Stimulated activated CD4-positive, alpha-beta T cell treated with anti-CD3 and anti-CD28 coated beads, Interleukin-4, amount 100 ng/mL, for 24 hours (primary cell): ENCODE data around the gene LYSMD1.
A peak's percentile ranks its signal among the peaks of the same experiment; 100 is the strongest.

ENCODE experiments used
- DNase-seq: peaks from one replicate; pipeline ENCODE4 v3.0.0-alpha.2; 2020

The LYSMD1 gene

GRCh38 chr1:151175041-151175741 lies 9.5 kb upstream of the LYSMD1 start:
- no peak for DNase-seq

DNA sequence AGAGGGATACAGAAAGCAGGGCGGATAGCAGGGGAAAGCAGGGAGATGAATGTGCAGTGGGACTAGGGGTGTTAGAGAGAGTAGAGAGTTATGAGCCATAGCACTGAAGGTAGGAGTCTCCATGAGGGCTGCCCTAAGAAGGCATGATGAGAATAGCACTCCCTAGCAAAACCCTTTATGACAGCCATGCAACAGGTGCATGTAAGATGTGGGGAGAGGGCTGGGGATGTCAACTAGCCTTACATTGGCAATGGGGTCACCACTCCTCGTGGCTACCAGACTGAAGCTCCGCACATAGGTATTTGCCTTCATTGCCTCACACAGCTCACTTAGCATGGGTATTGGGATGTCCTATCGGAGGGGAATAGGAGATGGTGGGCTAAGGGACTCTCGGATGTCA lies 5.5 kb upstream of the LYSMD1 start:
- no peak for DNase-seq

- no peak for DNase-seq
Measured at GRCh38 chr1:151167116-151167515, 1.4 kb upstream of the LYSMD1 start.

GRCh38 chr1:151166505-151166956 lies 829 bp upstream of the LYSMD1 start:
- no peak for DNase-seq

DNA sequence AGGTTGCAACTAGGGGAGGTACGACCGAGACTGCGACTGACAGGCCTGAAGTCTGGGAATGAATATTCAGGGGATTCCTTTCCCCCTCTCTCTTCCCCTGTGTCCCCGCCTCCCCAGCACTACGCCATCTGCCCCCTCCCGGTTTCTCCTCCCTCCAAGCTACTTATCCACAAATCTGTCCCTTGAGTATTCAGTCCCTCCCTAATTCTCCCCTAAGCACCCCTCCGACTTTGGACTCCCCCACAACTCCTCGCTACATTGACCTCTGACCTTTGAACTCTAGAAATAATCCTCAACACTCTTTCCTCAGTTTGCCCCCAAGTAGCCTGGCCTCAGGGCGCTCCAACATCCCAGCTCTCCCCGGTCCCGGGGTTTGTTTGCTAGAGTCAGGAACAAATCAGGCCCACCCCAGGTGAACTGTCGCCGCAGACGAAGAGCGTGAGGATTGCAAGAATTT lies 393 bp downstream of the LYSMD1 start:
- DNase-seq: no peak

DNA sequence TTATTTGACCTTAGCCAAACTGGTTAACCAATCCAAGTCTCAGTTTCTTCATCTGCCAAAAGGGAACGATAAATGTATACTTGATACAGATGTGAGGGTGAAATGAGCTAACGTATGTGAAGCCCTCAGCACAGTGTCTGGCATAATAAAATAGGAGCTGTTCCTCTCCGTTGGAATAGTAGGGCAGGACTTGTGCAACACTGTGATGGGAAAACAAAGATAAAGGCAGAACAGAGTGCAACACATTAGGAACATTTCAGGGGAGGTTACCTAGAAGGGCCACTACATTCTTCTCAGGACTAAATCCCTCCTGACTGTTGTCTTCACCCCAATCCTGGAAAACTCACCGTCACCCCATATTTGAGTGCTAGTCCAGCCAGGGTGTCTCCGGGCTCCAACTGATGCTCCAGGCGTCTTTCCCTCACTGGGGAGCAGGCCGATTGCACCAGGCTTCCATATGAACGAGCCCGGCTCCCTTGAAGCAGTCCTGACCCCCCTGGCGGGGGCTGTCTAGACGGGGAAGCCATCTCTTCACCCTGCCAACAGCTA lies 896 bp downstream of the LYSMD1 start:
- DNase-seq: no peak

- no peak for DNase-seq
Measured at GRCh38 chr1:151159373-151159772, 6.3 kb downstream of the LYSMD1 start.

GRCh38 chr1:151158751-151159251 lies 6.9 kb downstream of the LYSMD1 start:
- DNase-seq: no peak

DNA sequence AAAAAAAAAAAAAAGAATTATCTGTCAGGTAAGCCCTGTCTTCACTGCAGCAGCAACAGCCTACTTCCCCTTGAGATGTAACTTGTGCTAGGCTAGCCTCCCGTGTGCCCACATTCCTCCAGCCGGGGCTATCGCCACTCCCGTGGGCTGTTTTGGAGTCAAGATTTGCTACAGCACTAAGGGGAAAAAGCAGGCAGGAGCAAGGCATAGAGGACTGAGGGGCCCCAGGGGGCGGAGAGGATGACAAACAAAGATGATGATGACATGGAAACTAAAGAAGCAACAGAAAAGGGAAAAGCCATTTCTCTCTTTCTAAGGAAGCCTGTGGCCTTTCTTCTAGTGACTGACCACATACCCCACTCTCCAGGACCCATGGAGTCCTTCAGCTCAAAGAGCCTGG lies 7.4 kb downstream of the LYSMD1 start:
- peak; percentile 64 for DNase-seq

DNA sequence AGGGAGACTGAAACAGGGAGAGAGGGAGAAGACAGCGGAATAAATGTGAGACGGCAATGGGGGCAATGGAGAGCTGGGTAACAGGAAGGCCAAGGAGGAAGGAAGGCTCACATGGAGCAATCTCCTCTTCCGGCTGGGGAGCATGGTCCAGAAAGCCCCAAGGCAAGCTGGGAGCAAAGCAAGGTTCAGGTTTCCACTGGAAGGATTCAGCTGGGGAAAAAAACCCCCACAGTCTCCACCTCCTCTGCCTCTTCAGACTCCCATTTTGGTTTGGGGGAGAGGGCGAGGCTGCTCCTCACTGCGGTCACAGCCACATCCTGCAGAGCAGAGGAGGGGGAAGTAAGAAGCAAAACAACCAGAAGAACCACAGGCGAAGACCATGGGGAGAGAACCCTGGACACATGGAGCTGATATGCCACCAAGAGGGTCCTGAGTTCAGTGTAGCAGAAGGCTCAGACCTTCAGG lies 8.6 kb downstream of the LYSMD1 start:
- peak; percentile 61 for DNase-seq

DNA sequence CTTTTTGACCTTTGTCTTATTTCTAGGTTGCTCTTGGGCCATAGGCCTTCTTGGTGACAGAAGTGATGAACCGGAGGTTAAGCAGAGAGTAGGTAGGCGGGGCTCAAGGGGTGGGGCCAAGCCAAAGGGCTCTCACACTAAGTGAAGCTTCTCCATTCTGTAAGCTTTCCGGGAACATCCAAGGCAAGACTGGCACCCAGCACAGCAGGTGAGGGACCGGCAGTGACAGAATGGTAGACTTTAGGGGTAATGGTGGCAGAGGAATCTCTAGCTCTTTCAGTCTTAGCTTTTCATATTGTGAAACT lies 9.2 kb downstream of the LYSMD1 start, which contains the start of gene TNFAIP8L2:
Gene TNFAIP8L2 (plus strand): TSS at position 135 of the 305 bp plus-strand sequence. CDS start 2,049 bp downstream, outside the sequence.
- DNase-seq: peak; percentile 81

GRCh38 chr1:151147665-151148064 lies 18.0 kb downstream of the LYSMD1 start:
- no peak for DNase-seq

DNA sequence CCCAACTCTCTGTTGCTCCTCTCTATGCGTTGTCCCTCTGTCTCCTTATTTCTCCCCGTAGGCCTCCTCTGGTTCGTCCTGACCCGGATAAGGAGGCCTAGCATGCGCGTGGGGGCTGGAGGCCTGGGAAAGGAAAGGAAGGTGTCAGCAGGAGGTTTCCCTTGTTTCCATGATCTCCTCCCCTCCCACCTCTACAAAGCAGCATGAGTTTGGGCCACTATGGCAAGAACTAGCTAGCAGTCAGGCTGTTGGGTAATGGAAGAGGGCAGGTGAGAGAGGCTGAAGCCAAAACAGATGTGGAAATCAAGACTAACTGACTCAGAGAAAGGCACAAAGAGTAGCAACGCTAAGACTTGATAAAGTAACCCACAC lies 18.6 kb downstream of the LYSMD1 start:
- DNase-seq: no peak

DNA sequence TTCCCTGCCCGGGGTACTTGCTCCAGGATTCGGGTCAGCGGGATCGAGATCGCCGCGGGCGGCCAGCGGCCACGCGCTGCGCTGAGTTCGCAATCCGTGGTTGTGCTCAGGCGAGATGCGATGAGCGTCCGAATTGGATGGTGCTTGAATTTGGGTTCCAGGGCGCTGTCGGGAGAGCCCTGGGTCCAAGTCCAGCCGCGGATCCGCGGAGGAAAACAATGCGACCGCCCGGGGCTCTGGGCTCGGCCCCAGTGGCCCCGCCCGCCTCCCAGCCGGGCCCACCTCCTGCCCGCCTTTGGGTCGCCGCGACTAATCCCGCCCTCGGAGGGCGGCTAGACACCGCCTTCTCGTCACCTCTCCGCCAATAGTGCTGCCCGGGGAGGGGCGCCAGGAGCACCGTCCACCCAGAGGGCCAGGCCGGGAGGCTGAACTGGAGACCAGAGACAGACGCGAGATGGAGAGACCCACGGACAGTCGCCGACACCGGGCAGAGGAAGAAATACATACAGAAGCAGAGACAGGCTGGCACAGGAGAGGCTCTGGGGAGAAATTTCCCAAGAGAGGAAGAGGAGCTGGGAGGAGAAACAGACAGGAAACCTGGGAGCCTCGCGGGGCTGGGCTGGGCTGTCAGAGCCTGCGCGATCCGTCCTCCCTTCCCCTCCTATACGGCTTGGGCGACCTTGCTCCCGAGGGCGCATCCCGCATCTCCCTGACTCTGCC lies 19.1 kb downstream of the LYSMD1 start, which contains the start of gene SEMA6C:
Gene SEMA6C (minus strand): TSS at position 220 of the 720 bp plus-strand sequence. CDS start 4,010 bp downstream, outside the sequence.
- peak; percentile 89 for DNase-seq

- DNase-seq: no peak
Measured at GRCh38 chr1:151146072-151146411, 19.7 kb downstream of the LYSMD1 start.

DNA sequence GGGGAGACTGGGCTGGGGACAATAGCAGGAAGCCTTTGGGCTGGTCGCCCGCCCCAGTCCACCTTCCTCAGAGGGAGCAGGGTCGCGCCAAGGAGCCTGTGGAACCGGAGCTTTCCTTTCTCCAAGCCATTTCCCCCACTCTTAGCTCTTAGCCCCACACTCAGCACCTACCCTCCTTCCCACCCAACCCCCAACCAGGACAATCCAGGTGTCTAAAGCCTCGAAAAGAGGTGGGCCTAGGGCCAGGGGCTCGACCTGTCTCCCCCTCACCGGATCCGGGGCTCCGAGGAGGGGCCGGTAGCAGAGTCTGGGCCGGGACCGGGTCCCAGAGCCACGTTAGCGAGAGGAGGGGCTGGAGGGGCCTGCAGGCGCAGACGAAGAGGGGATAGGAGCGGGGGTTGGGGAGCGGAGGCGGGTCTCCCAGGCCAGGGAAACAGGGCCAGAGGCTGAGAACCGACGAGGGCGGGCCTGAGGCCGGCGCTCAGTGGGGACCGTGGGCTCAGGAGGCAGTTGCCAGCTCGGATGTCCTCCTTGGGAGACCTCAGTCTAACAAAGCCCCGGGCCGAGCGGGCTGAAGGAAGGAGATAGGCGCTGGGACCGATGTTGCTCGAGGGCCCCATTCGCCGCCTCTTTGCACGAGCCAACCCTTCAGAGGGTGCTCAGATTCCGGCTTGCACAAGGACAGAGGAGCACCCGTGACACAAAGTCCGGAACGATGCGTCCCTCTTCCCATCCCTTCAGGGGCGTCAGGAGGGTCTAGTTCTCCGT lies 20.2 kb downstream of the LYSMD1 start:
- DNase-seq: peak; percentile 25

DNA sequence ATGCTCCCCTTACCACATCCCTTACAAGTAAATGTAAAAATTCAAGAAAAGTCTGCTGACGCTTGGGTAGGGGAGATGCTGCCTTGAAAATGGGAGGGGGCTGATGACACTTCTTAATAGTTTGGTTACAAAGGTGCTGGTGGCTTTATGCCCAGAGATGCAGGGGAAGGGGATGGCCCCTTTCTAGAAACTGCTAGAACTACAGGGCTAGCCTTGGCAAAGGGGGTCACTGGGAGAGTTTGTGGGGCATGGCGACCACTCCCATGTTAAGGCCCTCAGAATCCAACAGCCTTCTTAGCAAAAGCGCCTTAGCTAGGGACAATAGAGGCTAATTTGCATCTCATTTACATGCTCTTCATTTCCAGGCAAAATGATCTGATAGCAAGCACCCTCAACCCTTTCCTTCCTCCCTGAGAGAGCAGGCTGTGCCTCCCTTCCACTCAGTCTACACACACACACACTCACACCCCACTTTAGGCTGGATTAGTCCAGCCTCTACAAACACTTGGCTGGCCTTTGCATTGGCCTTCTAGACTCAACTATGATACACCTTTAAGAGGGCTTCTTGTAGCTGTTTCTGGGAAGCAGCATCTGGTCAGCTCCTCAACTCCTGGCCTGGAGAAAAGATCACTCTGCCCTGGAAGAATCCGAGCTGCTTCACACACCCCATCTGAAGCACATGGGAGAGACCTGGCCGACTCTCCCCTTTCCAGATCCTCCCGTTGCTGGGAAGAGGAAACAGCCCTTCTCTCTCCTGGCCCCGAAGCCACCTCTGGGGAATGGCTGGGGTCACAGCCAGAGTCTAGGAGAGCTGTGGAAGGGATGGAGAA lies 21.0 kb downstream of the LYSMD1 start:
- DNase-seq: no peak

GRCh38 chr1:151143986-151144385 lies 21.7 kb downstream of the LYSMD1 start:
- no peak for DNase-seq

DNA sequence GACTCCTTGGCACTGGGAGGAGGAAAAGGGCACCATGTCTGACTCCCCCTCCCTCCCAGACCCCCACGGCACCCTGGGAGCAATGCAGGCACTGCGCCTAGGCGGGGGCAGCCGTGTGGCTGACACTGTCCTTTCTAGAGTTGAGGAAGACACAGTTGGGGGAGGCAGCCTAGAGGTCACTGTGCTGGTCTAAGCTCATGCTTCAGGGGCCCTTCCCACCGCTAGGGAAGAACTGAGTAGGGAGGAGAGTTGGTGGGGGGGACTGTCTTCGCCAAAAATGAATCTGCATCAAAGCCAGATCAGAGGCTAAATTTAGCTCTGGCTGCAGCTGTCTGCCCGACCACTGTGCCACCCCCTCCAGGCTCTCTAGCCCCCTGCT lies 22.7 kb downstream of the LYSMD1 start:
- DNase-seq: no peak

GRCh38 chr1:151142411-151143056 lies 23.2 kb downstream of the LYSMD1 start:
- DNase-seq: no peak

- DNase-seq: no peak
Measured at GRCh38 chr1:151137789-151138188, 27.9 kb downstream of the LYSMD1 start.
